K562 (cell line): ENCODE measurements around the gene RBMXL2. TPM values are rescaled to one million over a fixed set of nuclear protein-coding genes. Genes with fewer than 3 reads are reported as not detected.

ENCODE experiments used
- ATAC-seq: fragments of 200-7000 bp; cut with Tn5 transposase; 3 replicates; pipeline ENCODE4 v1.9.1; 2020; ENCODE audit warnings: moderate library complexity
- BruUV-seq: library from RNA; stranded (reverse); fragments of 400-500 nt; replicated peaks from 2 replicates; lab custom pipeline; 2021; lab: Mats Ljungman, UMichigan
- CTCF ChIA-PET: fragments of 300-600 bp; formaldehyde crosslinking; extraction: SDS; loops from one replicate; lab custom pipeline; 2021; ENCODE audit warnings: low intra/inter-chr PET ratio; lab: Yijun Ruan, JAX
- POLR2A ChIA-PET: fragments of 300-600, 350-650 bp; sonication (Branson Sonifier 250); formaldehyde crosslinking; extraction: SDS; loops from one replicate; lab custom pipeline; 2021; ENCODE audit warnings: antibody characterized with exemption, inconsistent platforms; lab: Yijun Ruan, JAX
- DNase-seq, 4 experiments: peaks; one replicate each; pipeline versions ENCODE4 v3.0.0 to v3.0.0-alpha.2; 2011 to 2018; ENCODE audit warnings: low spot score in 3 of 4, mixed read lengths in 3 of 4; ENCODE audit errors: extremely low read depth in 1 of 4
- FAIRE-seq: peaks from 2 replicates; lab custom pipeline; 2011; peaks lifted over from hg19 to GRCh38; lab: Jason Lieb, UNC
- H2AFZ ChIP-seq: 2 replicates; pipeline ENCODE4 v1.6.0; 2011; ENCODE audit warnings: low read depth, low read length, control low read depth, inconsistent platforms
- H3K27ac ChIP-seq: fragments of 200-600 bp; 3 replicates; pipeline ENCODE4 v1.8.0; 2011; ENCODE audit warnings: low read depth, mild to moderate bottlenecking, control low read depth, inconsistent platforms, low read length, moderate library complexity, mixed read lengths; ENCODE audit errors: extremely low read depth
- H3K27me3 ChIP-seq, 2 experiments: fragments of 300-600 bp in 1 of 2; 2 replicates in 1 of 2; 3 replicates in 1 of 2; pipeline versions ENCODE4 v1.6.0 to v1.8.0; 2011; ENCODE audit warnings: inconsistent platforms in 2 of 2, low read length in 2 of 2, mild to moderate bottlenecking in 1 of 2, mixed read lengths in 1 of 2, moderate library complexity in 1 of 2; ENCODE audit not compliant: control insufficient read depth in 2 of 2, insufficient read depth in 2 of 2
- H3K36me3 ChIP-seq: fragments of 300-600 bp; 3 replicates; pipeline ENCODE4 v1.8.0; 2011; ENCODE audit warnings: mild to moderate bottlenecking, low read length, inconsistent platforms; ENCODE audit not compliant: control insufficient read depth, insufficient read depth
- H3K4me1 ChIP-seq, 2 experiments: fragments of 200-600 bp in 1 of 2; replicated peaks in 1 of 2; 2 replicates in 1 of 2; 3 replicates in 1 of 2; pipeline versions ENCODE4 v1.5.1 to v1.8.0; 2011; ENCODE audit warnings: inconsistent platforms in 2 of 2, low read length in 2 of 2, mild to moderate bottlenecking in 1 of 2, mixed read lengths in 1 of 2, moderate library complexity in 1 of 2; ENCODE audit not compliant: control insufficient read depth in 2 of 2, insufficient read depth in 2 of 2
- H3K4me2 ChIP-seq: 2 replicates; pipeline ENCODE4 v1.6.1; 2011; ENCODE audit warnings: low read length, control low read depth, inconsistent platforms, mixed read lengths; ENCODE audit not compliant: insufficient read depth
- H3K4me3 ChIP-seq: fragments of 200-600 bp; sonication (generic), shearing (Covaris generic); 2 replicates; pipeline ENCODE4 v1.5.1; 2016; ENCODE audit warnings: control low read depth, inconsistent platforms
- H3K79me2 ChIP-seq: fragments of 200-600 bp; 3 replicates; pipeline ENCODE4 v1.8.0; 2011; ENCODE audit warnings: low read length, inconsistent platforms; ENCODE audit not compliant: control insufficient read depth, insufficient read depth
- H3K9ac ChIP-seq, 2 experiments: 2 replicates each; pipeline versions ENCODE4 v1.6.0 to v1.6.1; 2011; ENCODE audit warnings: low read depth in 2 of 2, low read length in 2 of 2, control low read depth in 1 of 2, inconsistent platforms in 1 of 2, mild to moderate bottlenecking in 1 of 2, mixed read lengths in 1 of 2; ENCODE audit not compliant: insufficient read depth in 1 of 2
- H3K9me1 ChIP-seq: one replicate; pipeline ENCODE4 v1.6.0; 2011; ENCODE audit warnings: inconsistent platforms, mild to moderate bottlenecking, low read length, moderate library complexity; ENCODE audit not compliant: control insufficient read depth, insufficient read depth
- H3K9me3 ChIP-seq: replicated peaks from 2 replicates; pipeline ENCODE4 v1.5.1; 2011; ENCODE audit warnings: low read depth, low read length, inconsistent platforms; ENCODE audit not compliant: control insufficient read depth, insufficient read depth
- H4K20me1 ChIP-seq: replicated peaks from 2 replicates; pipeline ENCODE4 v1.6.1; 2011; ENCODE audit warnings: low read length, inconsistent platforms, mixed read lengths; ENCODE audit not compliant: control insufficient read depth, insufficient read depth
- CBFA2T3 ChIP-seq: fragments of 450-650 bp; IDR thresholded peaks from 2 replicates; pipeline ENCODE4 v1.6.1; 2017
- ESRRA ChIP-seq: fragments of 450-650 bp; IDR thresholded peaks from 2 replicates; pipeline ENCODE4 v1.6.1; 2014; ENCODE audit warnings: low read depth, mild to moderate bottlenecking, moderate library complexity, borderline replicate concordance
- KLF6 ChIP-seq: fragments of 250-450 bp; sonication (Bioruptor Pico); IDR thresholded peaks from 2 replicates; pipeline ENCODE4 v1.4.0; 2020; ENCODE audit warnings: mild to moderate bottlenecking, moderate library complexity, borderline replicate concordance
- NCOA6 ChIP-seq: fragments of 450-650 bp; IDR thresholded peaks from 2 replicates; pipeline ENCODE4 v1.6.1; 2017; ENCODE audit warnings: mild to moderate bottlenecking
- POU5F1 ChIP-seq: fragments of 150-350 bp; IDR thresholded peaks from 2 replicates; pipeline ENCODE4 v1.6.1; 2014; ENCODE audit warnings: borderline replicate concordance, low read length, low read depth, mild to moderate bottlenecking; ENCODE audit not compliant: partially characterized antibody
- TCF3 ChIP-seq: sonication (generic); formaldehyde crosslinking; IDR thresholded peaks from 2 replicates; pipeline ENCODE4 v1.4.0; 2020; ENCODE audit warnings: mild to moderate bottlenecking, missing genetic modification reagents
- YY1 ChIP-seq, 3 experiments: IDR thresholded peaks; 2 replicates each; pipeline ENCODE4 v1.6.1; 2011; ENCODE audit warnings: low read length in 2 of 3, mild to moderate bottlenecking in 2 of 3, moderate library complexity in 2 of 3, borderline replicate concordance in 1 of 3, control low read depth in 1 of 3, low read depth in 1 of 3; ENCODE audit not compliant: insufficient read depth in 3 of 3, insufficient replicate concordance in 2 of 3, control insufficient read depth in 1 of 3, insufficient read length in 1 of 3; ENCODE audit errors: extremely low read depth in 1 of 3
- ZFX ChIP-seq: sonication (generic); formaldehyde crosslinking; IDR thresholded peaks from 2 replicates; pipeline ENCODE4 v1.8.0; 2022; ENCODE audit warnings: mild to moderate bottlenecking, missing genetic modification reagents, moderate library complexity
- ZNF232 ChIP-seq: sonication (generic); formaldehyde crosslinking; IDR thresholded peaks from 2 replicates; pipeline ENCODE4 v1.8.0; 2022; ENCODE audit warnings: mild to moderate bottlenecking, missing genetic modification reagents
- ZNF282 ChIP-seq: sonication (generic); formaldehyde crosslinking; IDR thresholded peaks from 2 replicates; pipeline ENCODE4 v1.8.1; 2023; ENCODE audit warnings: missing genetic modification reagents
- WGBS: fragments of 100-300 bp; shearing (Covaris generic); methylation state at CpG from one replicate; pipeline ENCODE4 v1.1.6; 2016; ENCODE audit warnings: low coverage, mixed read lengths; ENCODE audit not compliant: insufficient coverage; ENCODE audit errors: missing lambda C conversion rate; 5-methylcytosine and 5-hydroxymethylcytosine counted together
- in situ Hi-C: fragments of 300-500 bp; cut with MboI; formaldehyde crosslinking; loops from 4 replicates; pipeline ENCODE4 v1.15.0; 2018; ENCODE audit warnings: inconsistent platforms, mixed read lengths
- intact Hi-C: fragments of 100-400 bp; cut with micrococcal nuclease; formaldehyde crosslinking; loops from 2 replicates; pipeline ENCODE4 v1.14.2; 2022
- polyA plus RNA-seq, 8 experiments: library from polyadenylated mRNA; depleted of rRNA in 4 of 8; stranded (reverse) in 5 of 8; unstranded in 3 of 8; fragments of >200 nt; fragmentation: Nextera tagmentation in 2 of 8; fragmentation: Illumina TruSeq in 1 of 8; extraction: Ambion mirVana in 2 of 8; extraction: Trizol in 1 of 8; gene quantifications; 2 replicates each; pipeline versions ENCODE4 v1.2.1 to v1.2.3, GENCODE V29; 2011 to 2014; ENCODE audit warnings: inconsistent platforms in 1 of 8, missing spikeins in 1 of 8
- total RNA-seq, 7 experiments: library from RNA; depleted of rRNA in 6 of 7; stranded (reverse); fragments of >200 nt in 6 of 7; fragmentation: Illumina TruSeq in 2 of 7; extraction: Trizol in 2 of 7; gene quantifications; 2 replicates each; pipeline versions ENCODE4 v1.2.1 to v1.2.3, GENCODE V29; 2011 to 2021; ENCODE audit warnings: low replicate concordance in 1 of 7
- TF ChIP-seq, protein P1 (sequence below): fragments of 450-650 bp; IDR thresholded peaks from 2 replicates; pipeline ENCODE4 v1.6.1; 2016; ENCODE audit warnings: mild to moderate bottlenecking
- TF ChIP-seq, protein P2 (sequence below): fragments of 450-650 bp; IDR thresholded peaks from 2 replicates; pipeline ENCODE4 v1.6.1; 2016

Gene RBMXL2
- total and polyA plus RNA-seq, 9 of the 15 experiments (the other 6 are each of a cell fraction or from before 2014, with no cell fraction given), result 0.07 to 0.45 (median 0.21) TPM; not detected in 3

DNA sequence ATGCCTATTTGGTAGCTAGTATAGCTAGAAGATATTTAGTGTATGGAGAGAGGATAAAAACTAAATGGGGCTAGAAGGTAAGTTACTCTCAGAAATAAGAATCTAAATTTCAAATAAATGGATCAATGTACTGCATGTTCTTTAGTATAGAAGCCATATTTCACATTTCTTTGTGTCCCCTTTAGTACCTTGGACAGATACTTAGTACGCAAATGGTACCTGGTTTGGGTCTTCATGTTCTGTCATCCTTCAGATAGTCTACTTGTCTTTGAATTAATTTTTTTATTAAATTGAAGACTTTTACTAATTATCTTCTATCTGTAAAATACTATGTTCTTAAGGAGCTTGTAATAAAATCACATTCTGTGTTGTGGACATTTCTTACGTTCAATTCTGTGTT is 26.3 kb upstream of the RBMXL2 start (continued):
- no peak for TF ChIP-seq ZNF282 (CRISPR knock-in tag)
- no peak for TF ChIP-seq ZFX
- no peak for TF ChIP-seq NCOA6
- TF ChIP-seq, protein P1, sequence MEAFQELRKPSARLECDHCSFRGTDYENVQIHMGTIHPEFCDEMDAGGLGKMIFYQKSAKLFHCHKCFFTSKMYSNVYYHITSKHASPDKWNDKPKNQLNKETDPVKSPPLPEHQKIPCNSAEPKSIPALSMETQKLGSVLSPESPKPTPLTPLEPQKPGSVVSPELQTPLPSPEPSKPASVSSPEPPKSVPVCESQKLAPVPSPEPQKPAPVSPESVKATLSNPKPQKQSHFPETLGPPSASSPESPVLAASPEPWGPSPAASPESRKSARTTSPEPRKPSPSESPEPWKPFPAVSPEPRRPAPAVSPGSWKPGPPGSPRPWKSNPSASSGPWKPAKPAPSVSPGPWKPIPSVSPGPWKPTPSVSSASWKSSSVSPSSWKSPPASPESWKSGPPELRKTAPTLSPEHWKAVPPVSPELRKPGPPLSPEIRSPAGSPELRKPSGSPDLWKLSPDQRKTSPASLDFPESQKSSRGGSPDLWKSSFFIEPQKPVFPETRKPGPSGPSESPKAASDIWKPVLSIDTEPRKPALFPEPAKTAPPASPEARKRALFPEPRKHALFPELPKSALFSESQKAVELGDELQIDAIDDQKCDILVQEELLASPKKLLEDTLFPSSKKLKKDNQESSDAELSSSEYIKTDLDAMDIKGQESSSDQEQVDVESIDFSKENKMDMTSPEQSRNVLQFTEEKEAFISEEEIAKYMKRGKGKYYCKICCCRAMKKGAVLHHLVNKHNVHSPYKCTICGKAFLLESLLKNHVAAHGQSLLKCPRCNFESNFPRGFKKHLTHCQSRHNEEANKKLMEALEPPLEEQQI, result no peak
- no peak for TF ChIP-seq POU5F1
- TF ChIP-seq ZNF232 (CRISPR knock-in tag), result no peak

DNA sequence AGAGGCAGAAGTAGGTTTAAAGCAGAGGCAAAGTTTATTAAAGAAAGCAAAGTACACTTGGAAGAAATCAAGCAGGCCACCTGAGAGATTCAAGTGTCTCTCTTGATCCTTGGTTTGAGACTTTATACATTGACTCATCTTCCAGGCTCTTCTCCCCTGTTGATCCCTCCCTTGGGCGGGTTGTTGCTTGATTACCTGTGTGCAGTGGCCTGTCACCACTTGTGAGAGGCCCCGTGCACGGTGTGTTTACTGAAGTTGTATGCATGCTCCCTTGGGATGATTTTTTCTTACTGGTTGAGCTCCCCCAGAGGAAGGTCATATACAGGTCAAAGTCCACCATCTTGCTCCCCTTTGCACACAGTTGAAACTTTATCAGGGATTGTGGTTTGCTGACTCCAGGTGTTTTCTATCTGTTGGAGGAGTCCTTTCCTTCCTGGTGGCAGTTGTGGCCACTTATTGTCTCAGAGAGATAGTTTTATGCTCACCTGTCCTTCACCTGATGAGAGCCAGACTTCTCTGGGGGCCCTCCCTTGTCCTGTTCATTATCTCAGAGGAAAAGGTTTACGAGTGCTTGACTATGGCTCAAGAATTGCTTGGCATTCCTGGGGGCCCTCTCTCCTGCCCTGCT is 16.3 kb upstream of the RBMXL2 start:
- H2AFZ ChIP-seq, result peak overlapping the region; percentile 52
- WGBS, result 1% methylated on average over 4 of the region's 4 CpGs
- H3K4me1 ChIP-seq, result peaks cover 4 to 7% of the 10 kb centered on the region in 2 experiments; a peak in 3 of 5 replicates
- no peaks in the 10 kb centered on the region for H3K9me1 ChIP-seq
- intact Hi-C loops, result no loop called here
- POLR2A ChIA-PET, result interaction anchor here (0.7 kb wide), 1 partner anchor 244 kb away, joined by 3 read pairs; no protein-coding TSS in a partner anchor
- H3K9me3 ChIP-seq, result no peaks in the 10 kb centered on the region
- in situ Hi-C loops, result no loop called here
- H3K4me2 ChIP-seq, result no peak overlapping the region; the same call in none of the 2 replicates
- no TSS peak for BruUV-seq
- H3K4me3 ChIP-seq, result no peak overlapping the region
- DNase-seq, result peak in 3 of 4 experiments; percentile 8 to 30 (median 9)
- FAIRE-seq, result peak; percentile 48
- CTCF ChIA-PET, result no interaction called here
- ATAC-seq, result peak; percentile 78
- no peaks in the 10 kb centered on the region for H3K79me2 ChIP-seq
- no peaks in the 10 kb centered on the region for H3K36me3 ChIP-seq
- no peak overlapping the region for H3K9ac ChIP-seq
- peak overlapping the region; percentile 47 for H3K27ac ChIP-seq
- H3K27me3 ChIP-seq, result no peaks in the 10 kb centered on the region
- H4K20me1 ChIP-seq, result no peaks in the 10 kb centered on the region
- TF ChIP-seq TCF3 (CRISPR knock-in tag) (peak; percentile 30), YY1 (IDR thresholded peaks at IDR 0.05; ENCODE audit: borderline replicate concordance in 1 of 3, control insufficient read depth in 1 of 3, extremely low read depth in 1 of 3, insufficient read depth in 3 of 3, insufficient read length in 1 of 3, insufficient replicate concordance in 2 of 3, low read depth in 1 of 3, low read length in 2 of 3) (peak in 1 of 3 experiments; percentile 12), ESRRA (peak; percentile 19; the same call in 1 of the 2 replicates), CBFA2T3 (peak; percentile 51), KLF6 (no peak)
- TF ChIP-seq, protein P2, sequence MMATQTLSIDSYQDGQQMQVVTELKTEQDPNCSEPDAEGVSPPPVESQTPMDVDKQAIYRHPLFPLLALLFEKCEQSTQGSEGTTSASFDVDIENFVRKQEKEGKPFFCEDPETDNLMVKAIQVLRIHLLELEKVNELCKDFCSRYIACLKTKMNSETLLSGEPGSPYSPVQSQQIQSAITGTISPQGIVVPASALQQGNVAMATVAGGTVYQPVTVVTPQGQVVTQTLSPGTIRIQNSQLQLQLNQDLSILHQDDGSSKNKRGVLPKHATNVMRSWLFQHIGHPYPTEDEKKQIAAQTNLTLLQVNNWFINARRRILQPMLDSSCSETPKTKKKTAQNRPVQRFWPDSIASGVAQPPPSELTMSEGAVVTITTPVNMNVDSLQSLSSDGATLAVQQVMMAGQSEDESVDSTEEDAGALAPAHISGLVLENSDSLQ, result no peak
